Measurements from ENCODE around the gene PKD2. TPM values are rescaled to one million over a fixed set of nuclear protein-coding genes. Genes with fewer than 3 reads are reported as not detected.
A peak's percentile ranks its signal among the peaks of the same experiment; 100 is the strongest.

Gene PKD2
- total RNA-seq, 1 donor from 2014 or later = 12.4 TPM

GRCh38 chr4:88062843-88063242 lies 55.4 kb downstream of the PKD2 start:
- H3K4me3 ChIP-seq (ENCODE audit: low read depth, low read length) = no peak overlapping the region
- FAIRE-seq (no peak), DNase-seq (ENCODE audit: low read depth) (no peak)
- no peaks in the 10 kb centered on the region for H3K27me3 ChIP-seq (ENCODE audit: control insufficient read depth, insufficient read depth, low read length)
- TF ChIP-seq CTCF (IDR thresholded peaks at IDR 0.05; ENCODE audit: insufficient read depth, low read length, severe bottlenecking) = no peak
- H3K36me3 ChIP-seq (ENCODE audit: control insufficient read depth, insufficient read depth, low read length) = peaks cover 3% of the 10 kb centered on the region

DNA sequence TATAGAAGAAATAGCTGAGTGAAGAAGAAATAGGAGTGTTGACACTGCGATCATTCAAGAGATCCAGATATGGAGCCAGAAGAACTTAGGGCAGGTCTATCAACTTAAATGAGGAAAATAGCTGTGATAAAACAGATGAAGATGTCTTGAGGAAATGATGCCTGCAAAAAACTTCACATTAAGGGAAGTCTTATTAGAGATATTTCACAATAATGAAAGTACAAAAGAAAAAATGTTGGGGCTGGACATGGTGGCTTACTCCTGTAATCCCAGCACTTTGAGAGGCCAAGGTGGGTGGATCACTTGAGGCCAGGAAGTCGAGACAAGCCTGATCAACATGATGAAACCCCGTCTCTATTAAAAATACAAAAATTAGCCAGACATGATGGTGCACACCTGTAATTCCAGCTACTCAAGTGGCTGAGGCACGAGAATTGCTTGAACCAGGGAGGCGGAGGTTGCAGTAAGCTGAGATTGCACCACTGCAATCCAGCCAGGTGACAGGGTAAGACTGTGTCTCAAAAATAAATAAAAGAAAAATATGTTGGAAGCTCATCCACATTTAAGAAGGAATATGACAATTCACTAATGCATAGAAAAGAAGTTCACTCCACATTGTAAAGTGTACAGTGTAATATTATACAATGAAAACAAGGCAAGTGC lies 56.3 kb downstream of the PKD2 start:
- peak; percentile 25 for DNase-seq (ENCODE audit: low read depth)
- TF ChIP-seq CTCF (IDR thresholded peaks at IDR 0.05; ENCODE audit: insufficient read depth, low read length, severe bottlenecking) = no peak
- Histone ChIP-seq H3K36me3 (ENCODE audit: control insufficient read depth, insufficient read depth, low read length) (peaks cover 4% of the 10 kb centered on the region), H3K27me3 (ENCODE audit: control insufficient read depth, insufficient read depth, low read length) (no peaks in the 10 kb centered on the region), H3K4me3 (ENCODE audit: low read depth, low read length) (no peak overlapping the region)
- FAIRE-seq = no peak

DNA sequence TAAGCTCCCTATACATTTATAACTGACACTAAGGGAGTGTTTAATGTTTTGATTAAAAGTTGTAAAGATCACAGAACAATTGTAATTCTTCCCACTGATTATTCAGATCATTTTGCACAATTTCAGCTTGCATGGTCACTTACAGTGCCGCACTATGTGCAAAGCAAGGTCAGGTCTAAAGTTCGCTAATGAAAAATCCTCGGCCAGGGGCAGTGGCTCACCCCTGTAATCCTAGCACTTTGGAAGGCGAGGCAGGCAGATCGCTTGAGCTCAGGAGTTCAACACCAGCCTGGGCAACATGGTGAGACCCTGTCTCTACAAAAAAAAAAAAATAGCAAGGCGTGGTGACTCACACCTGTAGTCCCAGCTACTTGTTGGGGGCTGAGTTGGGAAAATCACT lies 57.0 kb downstream of the PKD2 start:
- H3K4me3 ChIP-seq (ENCODE audit: low read depth, low read length) = no peak overlapping the region
- peaks cover 4% of the 10 kb centered on the region for H3K36me3 ChIP-seq (ENCODE audit: control insufficient read depth, insufficient read depth, low read length)
- FAIRE-seq (no peak), DNase-seq (ENCODE audit: low read depth) (no peak)
- TF ChIP-seq CTCF (IDR thresholded peaks at IDR 0.05; ENCODE audit: insufficient read depth, low read length, severe bottlenecking) = no peak
- no peaks in the 10 kb centered on the region for H3K27me3 ChIP-seq (ENCODE audit: control insufficient read depth, insufficient read depth, low read length)

- no peak for DNase-seq (ENCODE audit: low read depth)
- no peak for FAIRE-seq
- peaks cover 3% of the 10 kb centered on the region for H3K36me3 ChIP-seq (ENCODE audit: control insufficient read depth, insufficient read depth, low read length)
Measured at GRCh38 chr4:88070031-88070430, 62.6 kb downstream of the PKD2 start.

DNA sequence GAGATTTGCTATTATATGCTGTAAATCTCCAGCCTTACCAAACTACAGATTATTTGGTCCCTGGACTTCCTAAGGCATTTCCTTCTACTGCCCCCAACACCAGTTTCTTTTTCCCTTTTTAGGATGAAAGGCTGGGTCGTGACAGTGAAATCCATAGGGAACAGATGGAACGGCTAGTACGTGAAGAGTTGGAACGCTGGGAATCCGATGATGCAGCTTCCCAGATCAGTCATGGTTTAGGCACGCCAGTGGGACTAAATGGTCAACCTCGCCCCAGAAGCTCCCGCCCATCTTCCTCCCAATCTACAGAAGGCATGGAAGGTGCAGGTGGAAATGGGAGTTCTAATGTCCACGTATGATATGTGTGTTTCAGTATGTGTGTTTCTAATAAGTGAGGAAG lies 67.9 kb downstream of the PKD2 start:
- Histone ChIP-seq H3K27me3 (ENCODE audit: control insufficient read depth, insufficient read depth, low read length) (no peaks in the 10 kb centered on the region), H3K4me3 (ENCODE audit: low read depth, low read length) (no peak overlapping the region), H3K36me3 (ENCODE audit: control insufficient read depth, insufficient read depth, low read length) (peaks cover 2% of the 10 kb centered on the region)
- FAIRE-seq (no peak), DNase-seq (ENCODE audit: low read depth) (no peak)
- TF ChIP-seq CTCF (IDR thresholded peaks at IDR 0.05; ENCODE audit: insufficient read depth, low read length, severe bottlenecking) = no peak

More at GRCh38 chr4:88070031-88070430, 62.6 kb downstream of the PKD2 start:
- Histone ChIP-seq H3K4me3 (ENCODE audit: low read depth, low read length) (no peak overlapping the region), H3K27me3 (ENCODE audit: control insufficient read depth, insufficient read depth, low read length) (no peaks in the 10 kb centered on the region)
- TF ChIP-seq CTCF (IDR thresholded peaks at IDR 0.05; ENCODE audit: insufficient read depth, low read length, severe bottlenecking) = no peak

All from bronchial epithelial cell (primary cell).